BLaER1 treated with 17β-estradiol and CSF1 and Interleukin-3, amounts not matched to agents 10 nM and 100 nM (cell line): ENCODE data around the gene PPIE.
"Not testable (repeated sequence)": the region's sequence is repeated elsewhere in the genome, so short reads cannot be mapped to it uniquely, and the experiment has no call there.

Experiments
- H3K27ac ChIP-seq, 11 experiments: shearing (Covaris generic); formaldehyde crosslinking; 2 replicates each; pipeline ENCODE4 v1.8.1; 2022
- H3K27me3 ChIP-seq, 11 experiments: shearing (Covaris generic); formaldehyde crosslinking; 2 replicates each; pipeline ENCODE4 v1.8.1; 2022
- H3K36me3 ChIP-seq, 11 experiments: shearing (Covaris generic); formaldehyde crosslinking; 2 replicates each; pipeline ENCODE4 v1.8.1; 2022
- H3K4me1 ChIP-seq, 10 experiments: shearing (Covaris generic); formaldehyde crosslinking; 2 replicates each; pipeline ENCODE4 v1.8.1; 2022
- H3K4me2 ChIP-seq, 11 experiments: shearing (Covaris generic); formaldehyde crosslinking; 2 replicates each; pipeline ENCODE4 v1.8.1; 2022
- H3K4me3 ChIP-seq, 10 experiments: shearing (Covaris generic); formaldehyde crosslinking; 2 replicates each; pipeline ENCODE4 v1.8.1; 2022
- H3K9ac ChIP-seq, 11 experiments: shearing (Covaris generic); formaldehyde crosslinking; 2 replicates each; pipeline ENCODE4 v1.8.1; 2022
- H3K9me3 ChIP-seq, 11 experiments: shearing (Covaris generic); formaldehyde crosslinking; replicated peaks in 1 of 11; 2 replicates each; pipeline ENCODE4 v1.8.1; 2022
- H4K20me1 ChIP-seq, 11 experiments: shearing (Covaris generic); formaldehyde crosslinking; 2 replicates each; pipeline ENCODE4 v1.8.1; 2022
- Cebpa-rat ChIP-seq, 11 experiments: shearing (Covaris generic); IDR thresholded peaks; 2 replicates each; pipeline ENCODE4 v1.8.1; 2022

PPIE gene

GRCh38 chr1:39770100-39771021, 31.7 kb downstream of the PPIE start:
- not testable (repeated sequence) for H3K9ac ChIP-seq, H3K36me3 ChIP-seq, H4K20me1 ChIP-seq, H3K27ac ChIP-seq, H3K4me3 ChIP-seq, H3K9me3 ChIP-seq, H3K4me1 ChIP-seq
- Histone ChIP-seq H3K27me3 (peaks cover 7 to 19% (median 12%) of the 10 kb centered on the region in 11 experiments), H3K4me2 (peak overlapping the region in 7 of 11 experiments; percentile 18 to 62 (median 39); a peak in 8 of 22 replicates)

DNA sequence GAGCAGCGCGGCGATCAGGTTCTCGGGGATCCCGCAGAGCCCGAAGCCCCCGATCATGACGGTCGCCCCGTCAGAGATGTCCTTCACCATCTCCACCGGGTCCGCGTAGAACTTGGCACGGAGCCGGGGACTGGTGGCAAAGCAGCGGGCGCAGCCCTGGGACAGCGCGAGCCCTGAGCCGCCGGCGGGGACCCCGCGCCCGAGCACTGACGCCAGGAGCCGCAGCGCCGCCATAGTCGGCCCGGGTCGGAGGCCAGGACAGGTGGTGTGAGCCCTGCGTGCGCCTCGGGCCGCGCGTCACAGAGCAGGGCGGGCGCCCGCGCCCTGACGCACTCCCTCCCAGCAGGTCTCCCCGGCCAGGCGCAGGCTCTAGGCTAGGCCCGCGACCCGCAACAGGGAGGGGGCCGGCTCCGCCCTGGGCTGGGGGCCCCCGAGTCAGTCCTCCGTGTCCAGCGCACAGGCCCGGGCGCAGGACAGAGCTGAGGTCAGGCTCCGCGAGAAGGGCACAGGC, 32.4 kb downstream of the PPIE start, which contains the start of gene OXCT2:
OXCT2 (minus strand) TSS at position 327 of the 511 bp plus-strand sequence; CDS start at position 234, 93 bp downstream.
- Histone ChIP-seq H3K27me3 (peaks cover 7 to 19% (median 12%) of the 10 kb centered on the region in 11 experiments), H3K4me2 (peak within 1 kb of the TSS in 7 of 11 experiments; percentile 18 to 62 (median 39); a peak in 8 of 22 replicates), H3K4me1 (peaks cover 12 to 16% (median 13%) of the 10 kb centered on the region in 10 experiments)
- not testable (repeated sequence) for H4K20me1 ChIP-seq, H3K27ac ChIP-seq, H3K36me3 ChIP-seq, H3K9ac ChIP-seq, H3K4me3 ChIP-seq, H3K9me3 ChIP-seq

DNA sequence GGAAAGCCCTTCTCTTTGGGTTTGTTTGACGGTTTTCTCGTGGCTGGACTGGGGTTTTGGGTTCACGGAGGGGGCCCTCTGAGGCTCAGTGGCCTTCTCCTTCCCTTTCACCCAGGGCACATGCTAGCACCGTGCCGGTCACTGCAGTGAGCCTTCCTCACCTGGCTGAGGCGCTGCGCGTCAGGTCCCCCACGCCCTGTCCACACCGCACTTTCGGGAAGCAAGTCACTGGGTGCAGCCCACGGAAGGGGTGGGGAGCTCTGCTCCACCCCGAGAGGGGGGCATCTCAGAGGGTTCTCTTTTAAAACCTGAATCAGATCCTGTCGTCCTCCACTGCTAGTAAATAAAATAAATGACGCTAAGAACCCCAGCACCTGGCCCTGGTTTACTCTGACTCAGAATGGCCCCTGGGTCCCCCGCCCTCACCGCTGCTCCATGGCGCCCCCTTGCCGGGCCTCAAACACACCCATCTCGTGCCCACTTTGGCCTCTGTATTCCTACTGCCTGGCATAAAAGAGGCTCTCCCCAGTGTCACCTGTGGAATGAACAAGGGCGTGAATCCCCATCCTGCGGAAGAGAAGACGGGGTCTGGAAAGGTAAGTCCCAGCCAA, 34.8 kb downstream of the PPIE start:
- Histone ChIP-seq H3K4me1 (peaks cover 27 to 37% (median 32%) of the 10 kb centered on the region in 10 experiments), H3K27me3 (peaks cover 7 to 19% (median 12%) of the 10 kb centered on the region in 11 experiments)
- not testable (repeated sequence) for H4K20me1 ChIP-seq, H3K9me3 ChIP-seq, H3K9ac ChIP-seq, H3K4me3 ChIP-seq, H3K4me2 ChIP-seq, H3K27ac ChIP-seq, H3K36me3 ChIP-seq

- H3K9ac ChIP-seq, result peak overlapping the region in 9 of 11 experiments; percentile 7 to 75 (median 54); a peak in 11 of 22 replicates
- not testable (repeated sequence) for H4K20me1 ChIP-seq, H3K9me3 ChIP-seq, H3K36me3 ChIP-seq, H3K4me3 ChIP-seq
- H3K27me3 ChIP-seq, result peaks cover 7 to 15% (median 11%) of the 10 kb centered on the region in 11 experiments
- peak overlapping the region; percentile 23 to 91 (median 84); a peak in 21 of 22 replicates for H3K4me2 ChIP-seq
- H3K4me1 ChIP-seq, result peaks cover 36 to 52% (median 43%) of the 10 kb centered on the region in 10 experiments
- peak overlapping the region in 9 of 11 experiments; percentile 56 to 81 (median 73); a peak in 14 of 22 replicates for H3K27ac ChIP-seq
Observed at GRCh38 chr1:39775141-39775540, 36.5 kb downstream of the PPIE start.

GRCh38 chr1:39775676-39776399, 37.2 kb downstream of the PPIE start:
- H3K27ac ChIP-seq, result peak overlapping the region in 10 of 11 experiments; percentile 56 to 81 (median 71); a peak in 20 of 22 replicates
- H4K20me1 ChIP-seq, H3K9me3 ChIP-seq, H3K36me3 ChIP-seq: not testable (repeated sequence)
- peak overlapping the region; percentile 77 to 91 (median 84) for H3K4me2 ChIP-seq
- peak overlapping the region in 4 of 10 experiments; percentile 3 to 38 (median 22); a peak in 6 of 20 replicates for H3K4me3 ChIP-seq
- H3K4me1 ChIP-seq, result peaks cover 36 to 50% (median 43%) of the 10 kb centered on the region in 10 experiments
- peaks cover 4 to 14% (median 7%) of the 10 kb centered on the region in 11 experiments; a peak in 21 of 22 replicates for H3K27me3 ChIP-seq
- H3K9ac ChIP-seq, result peak overlapping the region; percentile 33 to 75 (median 54); a peak in 16 of 22 replicates

DNA sequence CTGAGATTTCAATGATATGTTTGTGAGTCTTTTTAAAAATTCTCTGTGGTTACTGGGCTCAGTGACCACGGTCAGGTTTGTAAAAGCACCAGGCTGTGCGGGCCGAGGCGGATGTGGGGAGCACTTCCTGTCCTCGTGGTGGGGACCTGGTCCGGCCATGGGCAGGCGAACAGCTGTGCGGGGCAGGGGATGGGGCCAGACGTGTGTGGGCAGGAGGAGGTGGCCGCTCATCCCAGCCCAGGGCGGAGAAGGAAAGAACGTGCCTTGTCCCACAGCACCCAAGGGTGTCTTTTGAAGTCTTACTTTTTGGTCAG, 37.7 kb downstream of the PPIE start:
- H3K4me1 ChIP-seq, result peaks cover 36 to 51% (median 44%) of the 10 kb centered on the region in 10 experiments
- peak overlapping the region; percentile 77 to 91 (median 84) for H3K4me2 ChIP-seq

GRCh38 chr1:39776886-39777285, 38.2 kb downstream of the PPIE start:
- TF ChIP-seq Cebpa-rat (IDR thresholded peaks at IDR 0.05), result no peak
- Histone ChIP-seq H4K20me1 (no peaks in the 10 kb centered on the region), H3K9ac (peak overlapping the region in 8 of 11 experiments; percentile 23 to 75 (median 52); a peak in 11 of 22 replicates), H3K9me3 (no peaks in the 10 kb centered on the region), H3K27me3 (peaks cover 0 to 4% (median 0%) of the 10 kb centered on the region in 11 experiments; a peak in 3 of 22 replicates), H3K4me2 (peak overlapping the region; percentile 77 to 91 (median 84)), H3K4me3 (no peak overlapping the region), H3K4me1 (peaks cover 36 to 57% (median 49%) of the 10 kb centered on the region in 10 experiments), H3K36me3 (no peaks in the 10 kb centered on the region), H3K27ac (peak overlapping the region in 9 of 11 experiments; percentile 56 to 81 (median 73); a peak in 18 of 22 replicates)

More for the DNA sequence above, 37.7 kb downstream of the PPIE start:
- H3K27ac ChIP-seq, result peak overlapping the region in 10 of 11 experiments; percentile 56 to 81 (median 71); a peak in 20 of 22 replicates
- H3K27me3 ChIP-seq, result peaks cover under 1 to 9% (median 2%) of the 10 kb centered on the region in 11 experiments; a peak in 17 of 22 replicates
- peak overlapping the region; percentile 33 to 75 (median 54); a peak in 17 of 22 replicates for H3K9ac ChIP-seq
- peak overlapping the region in 4 of 10 experiments; percentile 3 to 38 (median 22); a peak in 6 of 20 replicates for H3K4me3 ChIP-seq
- H3K9me3 ChIP-seq, result no peaks in the 10 kb centered on the region
- H3K36me3 ChIP-seq, result no peaks in the 10 kb centered on the region
- no peaks in the 10 kb centered on the region for H4K20me1 ChIP-seq
- no peak for TF ChIP-seq Cebpa-rat (IDR thresholded peaks at IDR 0.05)

- H3K9ac ChIP-seq, result peak overlapping the region in 7 of 11 experiments; percentile 5 to 75 (median 52); a peak in 8 of 22 replicates
Observed at GRCh38 chr1:39777306-39777705, 38.6 kb downstream of the PPIE start.

GRCh38 chr1:39777896-39778295, 39.2 kb downstream of the PPIE start:
- H3K27ac ChIP-seq, result peak overlapping the region in 7 of 11 experiments; percentile 58 to 81 (median 73); a peak in 9 of 22 replicates
- peak overlapping the region in 4 of 11 experiments; percentile 23 to 75 (median 63); a peak in 4 of 22 replicates for H3K9ac ChIP-seq
- H3K4me2 ChIP-seq, result peak overlapping the region in 7 of 11 experiments; percentile 77 to 91 (median 84); a peak in 4 of 22 replicates

More at GRCh38 chr1:39777306-39777705, 38.6 kb downstream of the PPIE start:
- Histone ChIP-seq H3K27ac (peak overlapping the region in 10 of 11 experiments; percentile 4 to 81 (median 71); a peak in 16 of 22 replicates), H3K9me3 (no peaks in the 10 kb centered on the region), H4K20me1 (no peaks in the 10 kb centered on the region), H3K4me1 (peaks cover 36 to 59% (median 51%) of the 10 kb centered on the region in 10 experiments), H3K4me2 (peak overlapping the region; percentile 77 to 91 (median 84); a peak in 20 of 22 replicates), H3K4me3 (no peak overlapping the region), H3K27me3 (peaks cover 0 to under 1% (median 0%) of the 10 kb centered on the region in 11 experiments; a peak in 1 of 22 replicates), H3K36me3 (no peaks in the 10 kb centered on the region)
- no peak for TF ChIP-seq Cebpa-rat (IDR thresholded peaks at IDR 0.05)

GRCh38 chr1:39778463-39779099, 39.9 kb downstream of the PPIE start:
- H3K4me2 ChIP-seq, result peak overlapping the region; percentile 17 to 64 (median 29); a peak in 17 of 22 replicates
- H3K4me1 ChIP-seq, result peaks cover 36 to 61% (median 51%) of the 10 kb centered on the region in 10 experiments
- not testable (repeated sequence) for H4K20me1 ChIP-seq, H3K9ac ChIP-seq, H3K27me3 ChIP-seq, H3K9me3 ChIP-seq, H3K36me3 ChIP-seq, H3K4me3 ChIP-seq
- 0 out of 22 replicates have a peak overlapping the region, but pooled peaks of 1 of the 11 experiments have one; percentile 9 for H3K27ac ChIP-seq

More at GRCh38 chr1:39777896-39778295, 39.2 kb downstream of the PPIE start:
- not testable (repeated sequence) for H3K36me3 ChIP-seq, H4K20me1 ChIP-seq, H3K9me3 ChIP-seq, H3K4me3 ChIP-seq, H3K27me3 ChIP-seq
- H3K4me1 ChIP-seq, result peaks cover 36 to 61% (median 51%) of the 10 kb centered on the region in 10 experiments
